CD4-positive, alpha-beta memory T cell (primary cell): ENCODE data around the gene BMPER. TPM values are rescaled to one million over a fixed set of nuclear protein-coding genes. Genes with fewer than 3 reads are reported as not detected.

Experiments used
- CTCF ChIA-PET: fragments of 350-600 bp; sonication (Branson Sonifier 250); formaldehyde crosslinking; loops from one replicate; lab custom pipeline; 2021; ENCODE audit warnings: inconsistent platforms; ENCODE audit not compliant: partially characterized antibody; lab: Charles Lee
- POLR2A ChIA-PET: fragments of 350-600 bp; sonication (Branson Sonifier 250); formaldehyde crosslinking; loops from one replicate; lab custom pipeline; 2021; ENCODE audit not compliant: partially characterized antibody; lab: Charles Lee
- DNase-seq, 5 donors: peaks; one replicate each; pipeline versions ENCODE4 v3.0.0 to v3.0.0-alpha.2; 2020 to 2022; ENCODE audit warnings: mixed read lengths in 1 of 5
- H3K27ac ChIP-seq: one replicate; pipeline ENCODE4 v1.7.0; 2013; ENCODE audit warnings: low read depth, low read length
- H3K27me3 ChIP-seq: 2 replicates; pipeline ENCODE4 v1.7.0; 2013; ENCODE audit warnings: mild to moderate bottlenecking, low read length, moderate library complexity; ENCODE audit not compliant: insufficient read depth
- H3K36me3 ChIP-seq: 2 replicates; pipeline ENCODE4 v1.7.0; 2013; ENCODE audit warnings: mild to moderate bottlenecking, low read length, moderate library complexity; ENCODE audit not compliant: insufficient read depth
- H3K4me1 ChIP-seq: 2 replicates; pipeline ENCODE4 v1.7.0; 2013; ENCODE audit warnings: mild to moderate bottlenecking, low read length, moderate library complexity; ENCODE audit not compliant: insufficient read depth
- H3K4me3 ChIP-seq, 2 donors: one replicate each; pipeline ENCODE4 v1.7.0; 2013; ENCODE audit warnings: low read length in 2 of 2, mild to moderate bottlenecking in 1 of 2
- H3K9me3 ChIP-seq, 2 donors: one replicate each; pipeline ENCODE4 v1.7.0; 2013; ENCODE audit warnings: low read length in 2 of 2, control low read depth in 1 of 2; ENCODE audit not compliant: control insufficient read depth in 1 of 2
- H3K27ac Mint-ChIP-seq, 7 donors: one replicate each; pipeline ENCODE4 v1.8.0; 2020 to 2021; ENCODE audit warnings: mixed read lengths in 7 of 7, mild to moderate bottlenecking in 6 of 7, inconsistent platforms in 3 of 7, moderate library complexity in 3 of 7
- H3K27me3 Mint-ChIP-seq, 2 donors: one replicate each; pipeline ENCODE4 v1.8.0; 2020 to 2021; ENCODE audit warnings: mixed read lengths in 2 of 2
- H3K36me3 Mint-ChIP-seq, 2 donors: one replicate each; pipeline ENCODE4 v1.8.0; 2020 to 2021; ENCODE audit warnings: mixed read lengths in 2 of 2, inconsistent platforms in 1 of 2, mild to moderate bottlenecking in 1 of 2
- H3K4me1 Mint-ChIP-seq, 4 donors: one replicate each; pipeline ENCODE4 v1.8.0; 2020 to 2021; ENCODE audit warnings: mixed read lengths in 4 of 4, mild to moderate bottlenecking in 1 of 4
- H3K4me3 Mint-ChIP-seq, 8 donors: one replicate each; pipeline ENCODE4 v1.8.0; 2020 to 2021; ENCODE audit warnings: mixed read lengths in 8 of 8, mild to moderate bottlenecking in 7 of 8, moderate library complexity in 6 of 8, inconsistent platforms in 3 of 8
- H3K9me3 Mint-ChIP-seq, 8 donors: one replicate each; pipeline ENCODE4 v1.8.0; 2020 to 2021; ENCODE audit warnings: mixed read lengths in 8 of 8, mild to moderate bottlenecking in 5 of 8, inconsistent platforms in 3 of 8, moderate library complexity in 1 of 8
- intact Hi-C: fragments of 100-400 bp; cut with micrococcal nuclease; formaldehyde crosslinking; loops from one replicate; pipeline ENCODE4 v1.15.1; 2023
- polyA plus RNA-seq, 2 donors: library from polyadenylated mRNA; unstranded; fragments of 300-500 nt; fragmentation: Illumina TruSeq; gene quantifications; one replicate each; pipeline ENCODE4 v1.2.3, GENCODE V29; 2021
- total RNA-seq, 2 experiments: library from RNA; stranded (reverse); gene quantifications; one replicate each; pipeline ENCODE4 v1.2.3, GENCODE V29; 2021

BMPER gene
- total and polyA plus RNA-seq, 4 experiments from 2014 or later = 0.24 to 0.30 TPM; not detected in 2

GRCh38 chr7:33981671-33982424 is 76.5 kb downstream of the BMPER start:
- no peaks in the 10 kb centered on the region for H3K4me1 ChIP-seq
- no peaks in the 10 kb centered on the region for H3K36me3 ChIP-seq
- Mint-ChIP-seq H3K27me3 (peaks cover 0 to under 1% of the 10 kb centered on the region in 2 donors), H3K9me3 (no peaks in the 10 kb centered on the region), H3K4me3 (no peak overlapping the region), H3K36me3 (no peaks in the 10 kb centered on the region), H3K4me1 (no peaks in the 10 kb centered on the region), H3K27ac (no peak overlapping the region)
- CTCF ChIA-PET = interaction anchor here (0.6 kb wide), 1 partner anchor 78 kb away, joined by 4 read pairs; no protein-coding TSS in a partner anchor
- POLR2A ChIA-PET = no interaction called here
- no peak overlapping the region for H3K27ac ChIP-seq
- DNase-seq = no peak
- intact Hi-C loops = no loop called here
- no peaks in the 10 kb centered on the region for H3K27me3 ChIP-seq
- no peak overlapping the region for H3K4me3 ChIP-seq
- no peaks in the 10 kb centered on the region for H3K9me3 ChIP-seq

- no peaks in the 10 kb centered on the region for H3K4me1 Mint-ChIP-seq
- Histone ChIP-seq H3K4me1 (no peaks in the 10 kb centered on the region), H3K36me3 (no peaks in the 10 kb centered on the region), H3K27me3 (no peaks in the 10 kb centered on the region), H3K27ac (no peak overlapping the region), H3K4me3 (no peak overlapping the region), H3K9me3 (no peaks in the 10 kb centered on the region)
- no peaks in the 10 kb centered on the region for H3K9me3 Mint-ChIP-seq
- ChIA-PET POLR2A (no interaction called here), CTCF (no interaction called here)
- peaks cover 0 to 1% of the 10 kb centered on the region in 2 donors for H3K27me3 Mint-ChIP-seq
- no peak overlapping the region for H3K27ac Mint-ChIP-seq
- DNase-seq = no peak
- intact Hi-C loops = no loop called here
- H3K4me3 Mint-ChIP-seq = no peak overlapping the region
- H3K36me3 Mint-ChIP-seq = no peaks in the 10 kb centered on the region
Observed at GRCh38 chr7:33982425-33982786, 77.1 kb downstream of the BMPER start.

- POLR2A ChIA-PET = no interaction called here
- intact Hi-C loops = no loop called here
Observed at GRCh38 chr7:33986451-33986850, 81.1 kb downstream of the BMPER start.

GRCh38 chr7:33986951-33987947 is 81.9 kb downstream of the BMPER start:
- CTCF ChIA-PET = no interaction called here
- no peak overlapping the region for H3K4me3 ChIP-seq
- H3K9me3 ChIP-seq = no peaks in the 10 kb centered on the region
- intact Hi-C loops = no loop called here
- H3K27me3 Mint-ChIP-seq = peaks cover 0 to 1% of the 10 kb centered on the region in 2 donors
- H3K36me3 Mint-ChIP-seq = no peaks in the 10 kb centered on the region
- H3K4me3 Mint-ChIP-seq = peak overlapping the region in 1 of 8 donors; percentile 45
- H3K4me1 Mint-ChIP-seq = no peaks in the 10 kb centered on the region
- H3K9me3 Mint-ChIP-seq = peaks cover 0 to 2% (median 0%) of the 10 kb centered on the region in 8 donors
- POLR2A ChIA-PET = no interaction called here
- no peaks in the 10 kb centered on the region for H3K36me3 ChIP-seq
- H3K4me1 ChIP-seq = no peaks in the 10 kb centered on the region
- DNase-seq = no peak
- no peak overlapping the region for H3K27ac ChIP-seq
- no peaks in the 10 kb centered on the region for H3K27me3 ChIP-seq
- H3K27ac Mint-ChIP-seq = no peak overlapping the region

More at GRCh38 chr7:33986451-33986850, 81.1 kb downstream of the BMPER start:
- no peak overlapping the region for H3K27ac ChIP-seq
- Mint-ChIP-seq H3K36me3 (no peaks in the 10 kb centered on the region), H3K4me1 (no peaks in the 10 kb centered on the region), H3K27me3 (peaks cover 0 to 1% of the 10 kb centered on the region in 2 donors), H3K4me3 (no peak overlapping the region), H3K27ac (no peak overlapping the region), H3K9me3 (peaks cover 0 to 2% (median 0%) of the 10 kb centered on the region in 8 donors)
- no peaks in the 10 kb centered on the region for H3K4me1 ChIP-seq
- DNase-seq = no peak
- H3K36me3 ChIP-seq = no peaks in the 10 kb centered on the region
- CTCF ChIA-PET = no interaction called here
- H3K4me3 ChIP-seq = no peak overlapping the region
- no peaks in the 10 kb centered on the region for H3K9me3 ChIP-seq
- no peaks in the 10 kb centered on the region for H3K27me3 ChIP-seq

GRCh38 chr7:33996899-33997298 is 91.6 kb downstream of the BMPER start:
- no peaks in the 10 kb centered on the region for H3K27me3 Mint-ChIP-seq
- Histone ChIP-seq H3K27ac (no peak overlapping the region), H3K4me3 (no peak overlapping the region), H3K27me3 (no peaks in the 10 kb centered on the region), H3K9me3 (no peaks in the 10 kb centered on the region), H3K4me1 (no peaks in the 10 kb centered on the region), H3K36me3 (no peaks in the 10 kb centered on the region)
- peak overlapping the region in 7 of 8 donors; percentile 6 to 63 (median 32) for H3K4me3 Mint-ChIP-seq
- POLR2A ChIA-PET = no interaction called here
- DNase-seq = no peak
- H3K9me3 Mint-ChIP-seq = peaks cover 0 to 4% (median 1%) of the 10 kb centered on the region in 8 donors
- H3K4me1 Mint-ChIP-seq = peaks cover 9 to 14% (median 12%) of the 10 kb centered on the region in 4 donors
- no peaks in the 10 kb centered on the region for H3K36me3 Mint-ChIP-seq
- CTCF ChIA-PET = no interaction called here
- no peak overlapping the region for H3K27ac Mint-ChIP-seq
- intact Hi-C loops = no loop called here

GRCh38 chr7:33998476-33998875 is 93.1 kb downstream of the BMPER start:
- H3K4me1 ChIP-seq = no peaks in the 10 kb centered on the region
- H3K27ac Mint-ChIP-seq = no peak overlapping the region
- no peaks in the 10 kb centered on the region for H3K27me3 Mint-ChIP-seq
- intact Hi-C loops = no loop called here
- no peak for DNase-seq
- H3K36me3 ChIP-seq = no peaks in the 10 kb centered on the region
- no peaks in the 10 kb centered on the region for H3K36me3 Mint-ChIP-seq
- H3K9me3 ChIP-seq = no peaks in the 10 kb centered on the region
- H3K9me3 Mint-ChIP-seq = peaks cover 0 to 6% (median 2%) of the 10 kb centered on the region in 8 donors
- H3K4me1 Mint-ChIP-seq = peaks cover 9 to 14% (median 12%) of the 10 kb centered on the region in 4 donors
- no peak overlapping the region for H3K4me3 ChIP-seq
- H3K27ac ChIP-seq = no peak overlapping the region
- CTCF ChIA-PET = no interaction called here
- no peaks in the 10 kb centered on the region for H3K27me3 ChIP-seq
- H3K4me3 Mint-ChIP-seq = no peak overlapping the region
- POLR2A ChIA-PET = no interaction called here

GRCh38 chr7:34011017-34011695 is 105.8 kb downstream of the BMPER start:
- H3K4me1 Mint-ChIP-seq = no peaks in the 10 kb centered on the region

More at GRCh38 chr7:34011017-34011695, 105.8 kb downstream of the BMPER start:
- Histone ChIP-seq H3K4me3 (no peak overlapping the region), H3K36me3 (no peaks in the 10 kb centered on the region), H3K4me1 (no peaks in the 10 kb centered on the region), H3K9me3 (no peaks in the 10 kb centered on the region), H3K27me3 (no peaks in the 10 kb centered on the region), H3K27ac (no peak overlapping the region)
- Mint-ChIP-seq H3K9me3 (peaks cover 0 to 2% (median 0%) of the 10 kb centered on the region in 8 donors), H3K27me3 (peaks cover 1% of the 10 kb centered on the region in 2 donors), H3K27ac (no peak overlapping the region), H3K36me3 (no peaks in the 10 kb centered on the region), H3K4me3 (no peak overlapping the region)
- CTCF ChIA-PET = no interaction called here
- intact Hi-C loops = no loop called here
- POLR2A ChIA-PET = no interaction called here
- DNase-seq = no peak
